HEK293 (cell line): Measurements from ENCODE around the gene TNNI3.

Source experiments
- GLI4 ChIP-seq: fragments of 450-650 bp; formaldehyde crosslinking; IDR thresholded peaks from 2 replicates; pipeline ENCODE4 v1.5.1; 2016; ENCODE audit warnings: missing biosample characterization, missing genetic modification characterization
- GLIS1 ChIP-seq: fragments of 450-650 bp; formaldehyde crosslinking; IDR thresholded peaks from 2 replicates; pipeline ENCODE4 v1.5.1; 2016; ENCODE audit warnings: missing biosample characterization, missing genetic modification characterization
- IKZF3 ChIP-seq: fragments of 450-650 bp; IDR thresholded peaks from 2 replicates; pipeline ENCODE4 v1.5.0; 2018; ENCODE audit warnings: missing biosample characterization, mild to moderate bottlenecking, missing genetic modification characterization, moderate library complexity
- KLF9 ChIP-seq: fragments of 450-650 bp; formaldehyde crosslinking; IDR thresholded peaks from 2 replicates; pipeline ENCODE4 v1.5.1; 2016; ENCODE audit warnings: missing biosample characterization, missing genetic modification characterization, low read depth
- SCRT2 ChIP-seq: fragments of 450-650 bp; formaldehyde crosslinking; IDR thresholded peaks from 2 replicates; pipeline ENCODE4 v1.5.1; 2016; ENCODE audit warnings: missing biosample characterization, missing genetic modification characterization
- SP2 ChIP-seq: fragments of 450-650 bp; formaldehyde crosslinking; IDR thresholded peaks from 2 replicates; pipeline ENCODE4 v1.5.1; 2016; ENCODE audit warnings: missing biosample characterization, missing genetic modification characterization
- ZBTB11 ChIP-seq: fragments of 450-650 bp; formaldehyde crosslinking; conservative IDR thresholded peaks from 2 replicates; pipeline ENCODE4 v1.5.1; 2016; ENCODE audit warnings: low read depth, missing biosample characterization, missing genetic modification characterization
- ZBTB17 ChIP-seq: fragments of 450-650 bp; formaldehyde crosslinking; IDR thresholded peaks from 2 replicates; pipeline ENCODE4 v1.5.1; 2016; ENCODE audit warnings: missing biosample characterization, missing genetic modification characterization
- ZBTB7A ChIP-seq: fragments of 450-650 bp; formaldehyde crosslinking; IDR thresholded peaks from 2 replicates; pipeline ENCODE4 v1.5.1; 2016; ENCODE audit warnings: low read depth, missing biosample characterization, missing genetic modification characterization
- ZBTB8A ChIP-seq: fragments of 450-650 bp; formaldehyde crosslinking; IDR thresholded peaks from 2 replicates; pipeline ENCODE4 v1.5.1; 2016; ENCODE audit warnings: missing biosample characterization, missing genetic modification characterization
- ZEB2 ChIP-seq: fragments of 450-650 bp; formaldehyde crosslinking; IDR thresholded peaks from 2 replicates; pipeline ENCODE4 v1.5.1; 2016; ENCODE audit warnings: missing biosample characterization, missing genetic modification characterization
- ZFHX2 ChIP-seq: fragments of 450-650 bp; formaldehyde crosslinking; conservative IDR thresholded peaks from 2 replicates; pipeline ENCODE4 v1.5.1; 2016; ENCODE audit warnings: missing biosample characterization, missing genetic modification characterization
- ZNF121 ChIP-seq: fragments of 450-650 bp; formaldehyde crosslinking; IDR thresholded peaks from 2 replicates; pipeline ENCODE4 v1.5.1; 2016; ENCODE audit warnings: missing biosample characterization, missing genetic modification characterization
- ZNF248 ChIP-seq: fragments of 450-650 bp; formaldehyde crosslinking; IDR thresholded peaks from 2 replicates; pipeline ENCODE4 v1.5.1; 2017; ENCODE audit warnings: missing biosample characterization, missing genetic modification characterization
- ZNF391 ChIP-seq: fragments of 450-650 bp; formaldehyde crosslinking; IDR thresholded peaks from 2 replicates; pipeline ENCODE4 v1.5.1; 2016; ENCODE audit warnings: low read depth, missing biosample characterization, missing genetic modification characterization, borderline replicate concordance
- ZNF416 ChIP-seq: fragments of 450-650 bp; formaldehyde crosslinking; IDR thresholded peaks from 2 replicates; pipeline ENCODE4 v1.5.1; 2016; ENCODE audit warnings: missing biosample characterization, missing genetic modification characterization
- ZNF501 ChIP-seq: fragments of 450-650 bp; formaldehyde crosslinking; IDR thresholded peaks from 2 replicates; pipeline ENCODE4 v1.5.1; 2016; ENCODE audit warnings: missing biosample characterization, missing genetic modification characterization
- ZNF548 ChIP-seq: fragments of 450-650 bp; formaldehyde crosslinking; IDR thresholded peaks from 2 replicates; pipeline ENCODE4 v1.5.1; 2016; ENCODE audit warnings: missing biosample characterization, missing genetic modification characterization
- ZNF626 ChIP-seq: fragments of 450-650 bp; sonication (Bioruptor Pico); formaldehyde crosslinking; IDR thresholded peaks from 2 replicates; pipeline ENCODE4 v1.5.1; 2018; ENCODE audit warnings: missing biosample characterization, missing genetic modification characterization, inconsistent platforms
- ZNF654 ChIP-seq: fragments of 450-650 bp; formaldehyde crosslinking; IDR thresholded peaks from 2 replicates; pipeline ENCODE4 v1.5.1; 2016; ENCODE audit warnings: low read depth, missing biosample characterization, missing genetic modification characterization
- ZNF660 ChIP-seq: fragments of 450-650 bp; IDR thresholded peaks from 2 replicates; pipeline ENCODE4 v1.5.1; 2018; ENCODE audit warnings: missing biosample characterization, mild to moderate bottlenecking, missing genetic modification characterization
- ZNF76 ChIP-seq: fragments of 450-650 bp; formaldehyde crosslinking; IDR thresholded peaks from 2 replicates; pipeline ENCODE4; 2016; ENCODE audit warnings: low read depth, missing biosample characterization, missing genetic modification characterization, borderline replicate concordance
- ZSCAN4 ChIP-seq: fragments of 450-650 bp; formaldehyde crosslinking; IDR thresholded peaks from 2 replicates; pipeline ENCODE4 v1.5.1; 2017; ENCODE audit warnings: missing biosample characterization, missing genetic modification characterization
- ZXDB ChIP-seq: fragments of 450-650 bp; formaldehyde crosslinking; IDR thresholded peaks from 2 replicates; pipeline ENCODE4 v1.5.1; 2016; ENCODE audit warnings: missing biosample characterization, missing genetic modification characterization
- TF ChIP-seq, protein P1 (sequence below): fragments of 450-650 bp; formaldehyde crosslinking; IDR thresholded peaks from 2 replicates; pipeline ENCODE4 v1.5.1; 2016; ENCODE audit warnings: missing biosample characterization, missing genetic modification characterization
- TF ChIP-seq, protein P2 (sequence below): fragments of 450-650 bp; formaldehyde crosslinking; IDR thresholded peaks from 2 replicates; pipeline ENCODE4 v1.5.1; 2016; ENCODE audit warnings: missing biosample characterization, missing genetic modification characterization
- TF ChIP-seq, protein P3 (sequence below): fragments of 450-650 bp; formaldehyde crosslinking; optimal IDR thresholded peaks from 2 replicates; pipeline ENCODE3; 2016; ENCODE audit warnings: missing biosample characterization, mild to moderate bottlenecking, missing genetic modification characterization

Gene TNNI3

GRCh38 chr19:55160128-55160985 lies 2.8 kb upstream of the TNNI3 start (continued):
- TF ChIP-seq, protein P1, sequence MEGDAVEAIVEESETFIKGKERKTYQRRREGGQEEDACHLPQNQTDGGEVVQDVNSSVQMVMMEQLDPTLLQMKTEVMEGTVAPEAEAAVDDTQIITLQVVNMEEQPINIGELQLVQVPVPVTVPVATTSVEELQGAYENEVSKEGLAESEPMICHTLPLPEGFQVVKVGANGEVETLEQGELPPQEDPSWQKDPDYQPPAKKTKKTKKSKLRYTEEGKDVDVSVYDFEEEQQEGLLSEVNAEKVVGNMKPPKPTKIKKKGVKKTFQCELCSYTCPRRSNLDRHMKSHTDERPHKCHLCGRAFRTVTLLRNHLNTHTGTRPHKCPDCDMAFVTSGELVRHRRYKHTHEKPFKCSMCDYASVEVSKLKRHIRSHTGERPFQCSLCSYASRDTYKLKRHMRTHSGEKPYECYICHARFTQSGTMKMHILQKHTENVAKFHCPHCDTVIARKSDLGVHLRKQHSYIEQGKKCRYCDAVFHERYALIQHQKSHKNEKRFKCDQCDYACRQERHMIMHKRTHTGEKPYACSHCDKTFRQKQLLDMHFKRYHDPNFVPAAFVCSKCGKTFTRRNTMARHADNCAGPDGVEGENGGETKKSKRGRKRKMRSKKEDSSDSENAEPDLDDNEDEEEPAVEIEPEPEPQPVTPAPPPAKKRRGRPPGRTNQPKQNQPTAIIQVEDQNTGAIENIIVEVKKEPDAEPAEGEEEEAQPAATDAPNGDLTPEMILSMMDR (tag by site-specific recombination) = peak; percentile 94
- TF ChIP-seq, protein P2, sequence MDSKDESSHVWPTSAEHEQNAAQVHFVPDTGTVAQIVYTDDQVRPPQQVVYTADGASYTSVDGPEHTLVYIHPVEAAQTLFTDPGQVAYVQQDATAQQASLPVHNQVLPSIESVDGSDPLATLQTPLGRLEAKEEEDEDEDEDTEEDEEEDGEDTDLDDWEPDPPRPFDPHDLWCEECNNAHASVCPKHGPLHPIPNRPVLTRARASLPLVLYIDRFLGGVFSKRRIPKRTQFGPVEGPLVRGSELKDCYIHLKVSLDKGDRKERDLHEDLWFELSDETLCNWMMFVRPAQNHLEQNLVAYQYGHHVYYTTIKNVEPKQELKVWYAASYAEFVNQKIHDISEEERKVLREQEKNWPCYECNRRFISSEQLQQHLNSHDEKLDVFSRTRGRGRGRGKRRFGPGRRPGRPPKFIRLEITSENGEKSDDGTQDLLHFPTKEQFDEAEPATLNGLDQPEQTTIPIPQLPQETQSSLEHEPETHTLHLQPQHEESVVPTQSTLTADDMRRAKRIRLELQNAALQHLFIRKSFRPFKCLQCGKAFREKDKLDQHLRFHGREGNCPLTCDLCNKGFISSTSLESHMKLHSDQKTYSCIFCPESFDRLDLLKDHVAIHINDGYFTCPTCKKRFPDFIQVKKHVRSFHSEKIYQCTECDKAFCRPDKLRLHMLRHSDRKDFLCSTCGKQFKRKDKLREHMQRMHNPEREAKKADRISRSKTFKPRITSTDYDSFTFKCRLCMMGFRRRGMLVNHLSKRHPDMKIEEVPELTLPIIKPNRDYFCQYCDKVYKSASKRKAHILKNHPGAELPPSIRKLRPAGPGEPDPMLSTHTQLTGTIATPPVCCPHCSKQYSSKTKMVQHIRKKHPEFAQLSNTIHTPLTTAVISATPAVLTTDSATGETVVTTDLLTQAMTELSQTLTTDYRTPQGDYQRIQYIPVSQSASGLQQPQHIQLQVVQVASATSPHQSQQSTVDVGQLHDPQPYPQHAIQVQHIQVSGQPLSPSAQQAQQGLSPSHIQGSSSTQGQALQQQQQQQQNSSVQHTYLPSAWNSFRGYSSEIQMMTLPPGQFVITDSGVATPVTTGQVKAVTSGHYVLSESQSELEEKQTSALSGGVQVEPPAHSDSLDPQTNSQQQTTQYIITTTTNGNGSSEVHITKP (tag by site-specific recombination) = peak; percentile 37; the same call in 1 of the 2 replicates
- peak; percentile 77 for TF ChIP-seq ZNF660 (tag by site-specific recombination)
- no peak for TF ChIP-seq ZBTB7A (tag by site-specific recombination)
- peak; percentile 51; the same call in 1 of the 2 replicates for TF ChIP-seq ZBTB17 (tag by site-specific recombination)
- TF ChIP-seq, protein P3, sequence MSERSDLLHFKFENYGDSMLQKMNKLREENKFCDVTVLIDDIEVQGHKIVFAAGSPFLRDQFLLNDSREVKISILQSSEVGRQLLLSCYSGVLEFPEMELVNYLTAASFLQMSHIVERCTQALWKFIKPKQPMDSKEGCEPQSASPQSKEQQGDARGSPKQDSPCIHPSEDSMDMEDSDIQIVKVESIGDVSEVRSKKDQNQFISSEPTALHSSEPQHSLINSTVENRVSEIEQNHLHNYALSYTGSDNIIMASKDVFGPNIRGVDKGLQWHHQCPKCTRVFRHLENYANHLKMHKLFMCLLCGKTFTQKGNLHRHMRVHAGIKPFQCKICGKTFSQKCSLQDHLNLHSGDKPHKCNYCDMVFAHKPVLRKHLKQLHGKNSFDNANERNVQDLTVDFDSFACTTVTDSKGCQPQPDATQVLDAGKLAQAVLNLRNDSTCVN (tag by site-specific recombination) = peak; percentile 35
- no peak for TF ChIP-seq GLI4 (tag by site-specific recombination)
- TF ChIP-seq ZNF654 (tag by site-specific recombination) = peak; percentile 58
- TF ChIP-seq ZSCAN4 (tag by site-specific recombination) = 0 out of 2 replicates have a peak, but pooled peaks have one; percentile 13
- TF ChIP-seq GLIS1 = peak; percentile 49
- no peak for TF ChIP-seq ZNF548
- peak; percentile 97 for TF ChIP-seq ZEB2
- TF ChIP-seq SCRT2 (tag by site-specific recombination) = peak; percentile 89
- peak; percentile 21; the same call in 1 of the 2 replicates for TF ChIP-seq IKZF3 (tag by site-specific recombination)
- no peak for TF ChIP-seq ZNF416 (tag by site-specific recombination)
- TF ChIP-seq ZNF76 (tag by site-specific recombination) = 0 out of 2 replicates have a peak, but pooled peaks have one; percentile 26
- no peak for TF ChIP-seq ZNF626 (tag by site-specific recombination)
- peak; percentile 75 for TF ChIP-seq SP2 (tag by site-specific recombination)
- TF ChIP-seq ZNF391 (tag by site-specific recombination) = peak; percentile 54; the same call in 1 of the 2 replicates
- TF ChIP-seq KLF9 (tag by site-specific recombination) = peak; percentile 89
- 0 out of 2 replicates have a peak, but pooled peaks have one; percentile 43 for TF ChIP-seq ZNF501 (tag by site-specific recombination)
- peak; percentile 46; the same call in 1 of the 2 replicates for TF ChIP-seq ZBTB11
- peak; percentile 31; the same call in 1 of the 2 replicates for TF ChIP-seq ZFHX2 (tag by site-specific recombination)
- peak; percentile 57; the same call in 1 of the 2 replicates for TF ChIP-seq ZXDB (tag by site-specific recombination)
- no peak for TF ChIP-seq ZNF121 (tag by site-specific recombination)
- TF ChIP-seq ZNF248 (tag by site-specific recombination) = no peak
- no peak for TF ChIP-seq ZBTB8A (tag by site-specific recombination)
